GM10266 (cell line): Measurements from ENCODE around the gene RGS6.

Experiments used
- DNase-seq: peaks from one replicate; pipeline ENCODE4 v3.0.0; 2012; ENCODE audit errors: extremely low spot score
- CTCF ChIP-seq: IDR thresholded peaks from 2 replicates; pipeline ENCODE4 v1.5.1; 2012; ENCODE audit warnings: mild to moderate bottlenecking, low read depth; ENCODE audit not compliant: control insufficient read depth, insufficient read depth; ENCODE audit errors: missing control alignments

Gene RGS6

DNA sequence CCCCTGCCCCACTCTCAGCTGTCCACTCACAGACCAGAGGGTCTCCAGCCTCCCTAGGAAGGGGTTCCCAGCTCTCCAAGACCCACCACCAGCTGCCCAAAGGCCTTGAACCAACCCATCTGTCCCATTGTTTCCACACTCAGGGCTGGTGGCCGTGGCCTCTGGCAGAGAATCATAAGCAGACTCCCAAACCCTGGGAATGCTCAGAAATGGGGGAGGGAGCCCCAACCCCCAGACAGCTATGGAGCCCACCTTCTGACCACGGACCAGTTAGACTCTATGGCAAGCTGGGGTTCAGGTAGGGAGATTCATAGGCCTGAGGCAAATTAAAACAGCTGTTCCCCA, 681.7 kb downstream of the RGS6 start:
- TF ChIP-seq CTCF = no peak
- DNase-seq = no peak

- DNase-seq = no peak
- TF ChIP-seq CTCF = no peak
Observed at GRCh38 chr14:72614365-72614764, 682.1 kb downstream of the RGS6 start.

DNA sequence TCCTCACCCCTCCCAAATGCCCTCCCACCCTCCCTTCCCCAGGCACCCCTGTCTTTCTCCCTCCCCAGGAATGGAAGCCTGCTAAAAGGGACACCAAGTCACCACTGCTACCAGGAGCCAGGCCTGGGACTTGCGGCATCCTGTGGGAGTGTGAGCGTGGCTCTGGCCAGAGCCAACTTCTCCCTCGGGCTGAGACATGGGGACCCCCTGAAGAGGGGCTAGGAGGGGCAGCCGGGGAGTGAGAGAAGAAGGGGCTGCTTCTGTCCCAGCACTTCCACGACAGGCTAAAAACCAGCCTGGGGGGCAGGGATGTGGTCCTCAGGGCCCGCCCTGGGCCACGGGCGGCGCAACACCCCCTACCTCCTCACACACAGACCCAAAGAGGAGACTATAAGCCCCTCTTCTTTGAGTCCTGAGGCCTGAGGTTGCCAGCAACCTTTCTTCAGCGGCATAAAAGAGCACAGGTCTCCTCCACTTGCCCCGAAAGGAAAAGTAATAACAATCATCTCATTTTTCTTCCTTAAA, 682.7 kb downstream of the RGS6 start:
- no peak for TF ChIP-seq CTCF
- no peak for DNase-seq

- DNase-seq = no peak
- no peak for TF ChIP-seq CTCF
Observed at GRCh38 chr14:72615451-72616121, 683.4 kb downstream of the RGS6 start.
